H9 (cell line): ENCODE measurements around the gene SDK1. TPM values are rescaled to one million over a fixed set of nuclear protein-coding genes. Genes with fewer than 3 reads are reported as not detected.

Experiments
- DNase-seq: peaks from one replicate; pipeline ENCODE4 v3.0.0-alpha.2; 2017
- H2AFZ ChIP-seq: one replicate; pipeline ENCODE4 v1.6.1; 2013; ENCODE audit warnings: mild to moderate bottlenecking, low read length, control low read depth, moderate library complexity
- H2AK5ac ChIP-seq: 2 replicates; pipeline ENCODE4 v1.6.1; 2013; ENCODE audit warnings: low read length, control low read depth, mixed read lengths; ENCODE audit not compliant: insufficient read length
- H2BK120ac ChIP-seq: one replicate; pipeline ENCODE4 v1.6.1; 2013; ENCODE audit warnings: low read depth, mild to moderate bottlenecking, low read length, control low read depth, inconsistent platforms; ENCODE audit not compliant: poor library complexity, severe bottlenecking
- H2BK12ac ChIP-seq: 2 replicates; pipeline ENCODE4 v1.6.1; 2013; ENCODE audit warnings: low read length, control low read depth, mixed read lengths, low read depth; ENCODE audit not compliant: insufficient read length
- H2BK15ac ChIP-seq: 2 replicates; pipeline ENCODE4 v1.6.1; 2013; ENCODE audit warnings: low read depth, low read length, control low read depth
- H2BK20ac ChIP-seq: one replicate; pipeline ENCODE4 v1.6.1; 2013; ENCODE audit warnings: low read depth, mild to moderate bottlenecking, low read length, control low read depth, inconsistent platforms; ENCODE audit not compliant: poor library complexity, severe bottlenecking
- H2BK5ac ChIP-seq: 2 replicates; pipeline ENCODE4 v1.6.1; 2013; ENCODE audit warnings: low read length, control low read depth, mixed read lengths; ENCODE audit not compliant: insufficient read length
- H3K14ac ChIP-seq: 2 replicates; pipeline ENCODE4 v1.6.1; 2013; ENCODE audit warnings: low read length, control low read depth; ENCODE audit not compliant: insufficient read depth
- H3K18ac ChIP-seq: 2 replicates; pipeline ENCODE4 v1.6.1; 2013; ENCODE audit warnings: low read depth, mild to moderate bottlenecking, mixed read lengths, low read length, control low read depth; ENCODE audit not compliant: insufficient read length
- H3K23ac ChIP-seq: 2 replicates; pipeline ENCODE4 v1.6.1; 2013; ENCODE audit warnings: low read length, control low read depth, mixed read lengths, low read depth; ENCODE audit not compliant: insufficient read length
- H3K23me2 ChIP-seq: 2 replicates; pipeline ENCODE4 v1.6.1; 2013; ENCODE audit warnings: low read depth, mild to moderate bottlenecking, mixed read lengths, low read length, control low read depth; ENCODE audit not compliant: insufficient read length, poor library complexity, severe bottlenecking
- H3K27ac ChIP-seq: 2 replicates; pipeline ENCODE4 v1.5.1; 2013; ENCODE audit warnings: low read length, control low read depth, mixed read lengths, low read depth; ENCODE audit not compliant: insufficient read length
- H3K27me3 ChIP-seq: 2 replicates; pipeline ENCODE4 v1.6.1; 2013; ENCODE audit warnings: low read length, control low read depth, inconsistent platforms; ENCODE audit not compliant: insufficient read depth
- H3K4ac ChIP-seq: 2 replicates; pipeline ENCODE4 v1.6.1; 2013; ENCODE audit warnings: low read depth, mild to moderate bottlenecking, control low read depth, inconsistent platforms, low read length, moderate library complexity
- H3K4me1 ChIP-seq: 2 replicates; pipeline ENCODE4 v1.6.1; 2013; ENCODE audit warnings: low read length, control low read depth, inconsistent platforms; ENCODE audit not compliant: insufficient read depth
- H3K4me2 ChIP-seq: 2 replicates; pipeline ENCODE4 v1.6.1; 2013; ENCODE audit warnings: low read length, control low read depth, mixed read lengths; ENCODE audit not compliant: insufficient read length, insufficient read depth
- H3K56ac ChIP-seq: 2 replicates; pipeline ENCODE4 v1.6.1; 2013; ENCODE audit warnings: low read depth, mild to moderate bottlenecking, mixed read lengths, low read length, control low read depth; ENCODE audit not compliant: insufficient read length
- H3K79me1 ChIP-seq: 2 replicates; pipeline ENCODE4 v1.6.1; 2013; ENCODE audit warnings: low read depth, mild to moderate bottlenecking, moderate library complexity, low read length, control low read depth, inconsistent platforms; ENCODE audit not compliant: insufficient read depth, poor library complexity, severe bottlenecking
- H3K79me2 ChIP-seq: 2 replicates; pipeline ENCODE4 v1.6.1; 2013; ENCODE audit warnings: low read length, control low read depth, inconsistent platforms; ENCODE audit not compliant: insufficient read depth
- H3K9ac ChIP-seq: 2 replicates; pipeline ENCODE4 v1.6.1; 2013; ENCODE audit warnings: low read length, control low read depth, mixed read lengths; ENCODE audit not compliant: insufficient read length; ENCODE audit errors: extremely low read depth
- H3K9me3 ChIP-seq: one replicate; pipeline ENCODE4 v1.6.1; 2013; ENCODE audit warnings: low read depth, low read length, inconsistent platforms; ENCODE audit not compliant: control insufficient read depth
- H3T11ph ChIP-seq: one replicate; pipeline ENCODE4 v1.6.1; 2013; ENCODE audit warnings: mild to moderate bottlenecking, low read length, control low read depth, inconsistent platforms
- H4K20me1 ChIP-seq: one replicate; pipeline ENCODE4 v1.6.1; 2013; ENCODE audit not compliant: control insufficient read depth, insufficient read length, insufficient read depth
- H4K5ac ChIP-seq: 2 replicates; pipeline ENCODE4 v1.6.1; 2013; ENCODE audit warnings: low read depth, mild to moderate bottlenecking, mixed read lengths, low read length, control low read depth; ENCODE audit not compliant: insufficient read length
- H4K8ac ChIP-seq: replicated peaks from 2 replicates; pipeline ENCODE4 v1.6.1; 2013; ENCODE audit warnings: low read length, control low read depth, mixed read lengths, low read depth; ENCODE audit not compliant: insufficient read length
- H4K91ac ChIP-seq: 2 replicates; pipeline ENCODE4 v1.6.1; 2013; ENCODE audit warnings: low read depth, mild to moderate bottlenecking, moderate library complexity, mixed read lengths, low read length, control low read depth; ENCODE audit not compliant: insufficient read length
- H3K27ac Mint-ChIP-seq, 3 experiments: 2 replicates in 2 of 3; 3 replicates in 1 of 3; pipeline ENCODE4 v1.8.0; 2020 to 2021; ENCODE audit warnings: mixed read lengths in 3 of 3, mild to moderate bottlenecking in 1 of 3, moderate library complexity in 1 of 3
- H3K27me3 Mint-ChIP-seq: 2 replicates; pipeline ENCODE4 v1.8.0; 2021; ENCODE audit warnings: low read depth, mild to moderate bottlenecking, moderate library complexity, mixed read lengths
- H3K36me3 Mint-ChIP-seq, 3 experiments: 2 replicates in 2 of 3; 3 replicates in 1 of 3; pipeline ENCODE4 v1.8.0; 2020 to 2021; ENCODE audit warnings: low read depth in 3 of 3, mixed read lengths in 3 of 3; ENCODE audit not compliant: insufficient read depth in 1 of 3
- H3K4me1 Mint-ChIP-seq, 2 experiments: 2 replicates each; pipeline ENCODE4 v1.8.0; 2020; ENCODE audit warnings: mixed read lengths in 2 of 2
- H3K4me3 Mint-ChIP-seq, 2 experiments: 2 replicates in 1 of 2; 3 replicates in 1 of 2; pipeline ENCODE4 v1.8.0; 2020 to 2021; ENCODE audit warnings: mild to moderate bottlenecking in 2 of 2, mixed read lengths in 2 of 2, moderate library complexity in 1 of 2
- H3K9me3 Mint-ChIP-seq, 2 experiments: 2 replicates in 1 of 2; 3 replicates in 1 of 2; pipeline ENCODE4 v1.8.0; 2020; ENCODE audit warnings: mild to moderate bottlenecking in 2 of 2, mixed read lengths in 2 of 2, moderate library complexity in 1 of 2
- WGBS: extraction: QIAGEN DNeasy Blood & Tissue Kit; methylation state at CpG from one replicate; pipeline ENCODE4 v1.1.7; 2013; ENCODE audit warnings: missing lambda C conversion rate, low lambda C conversion rate, mixed read lengths; ENCODE audit not compliant: insufficient read length; ENCODE audit errors: extremely low coverage; 5-methylcytosine and 5-hydroxymethylcytosine counted together
- total RNA-seq: library from RNA; stranded (reverse); gene quantifications from 2 replicates; pipeline ENCODE4 v1.2.1, GENCODE V29; 2021
- TF ChIP-seq, protein P1 (sequence below): fragments of 200-600 bp; sonication (generic); conservative IDR thresholded peaks from 3 replicates; pipeline ENCODE4 v1.8.0; 2021; ENCODE audit warnings: antibody characterized with exemption, mild to moderate bottlenecking

The SDK1 gene
- total RNA-seq, 1 experiment from 2014 or later: 8.7 TPM

DNA sequence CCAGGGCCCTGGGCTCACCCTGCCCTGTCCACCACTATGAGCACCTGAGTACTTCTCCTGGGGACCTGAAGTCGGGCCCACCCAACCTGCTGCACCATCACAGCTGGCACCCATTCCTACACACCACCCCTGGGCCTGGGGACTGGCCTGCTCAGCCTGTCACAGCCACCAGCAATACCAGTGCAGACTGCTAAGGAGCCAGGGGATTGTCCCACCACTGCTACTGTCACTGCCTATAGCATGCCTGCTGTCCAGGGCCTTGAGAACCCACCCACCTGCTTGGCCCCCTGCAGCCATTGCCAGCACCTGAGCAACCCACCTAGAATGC, 756.2 kb downstream of the SDK1 start:
- Histone ChIP-seq H3K4me2 (no peak overlapping the region), H2AFZ (no peak overlapping the region), H2AK5ac (no peak overlapping the region), H3K27ac (no peak overlapping the region), H3K27me3 (no peaks in the 10 kb centered on the region), H2BK15ac (no peak overlapping the region), H3K14ac (no peak overlapping the region), H4K5ac (no peak overlapping the region), H3K18ac (no peak overlapping the region), H2BK120ac (no peak overlapping the region), H2BK12ac (no peak overlapping the region), H3K4ac (no peak overlapping the region), H4K8ac (no peak overlapping the region), H3K9me3 (no peaks in the 10 kb centered on the region), H3K9ac (no peak overlapping the region), H4K91ac (no peak overlapping the region), H3K4me1 (no peaks in the 10 kb centered on the region), H3K23ac (no peak overlapping the region), H3T11ph (no peak overlapping the region), H2BK20ac (no peak overlapping the region), H4K20me1 (no peaks in the 10 kb centered on the region), H2BK5ac (no peak overlapping the region), H3K79me2 (no peaks in the 10 kb centered on the region), H3K56ac (no peak overlapping the region), H3K23me2 (no peaks in the 10 kb centered on the region), H3K79me1 (no peaks in the 10 kb centered on the region)
- H3K27ac Mint-ChIP-seq: peak overlapping the region in 1 of 3 experiments; percentile 83; a peak in 2 of 7 replicates
- 0 out of 4 replicates have a peak, but pooled peaks cover 0 to 3% of the 10 kb centered on the region in 2 experiments for H3K4me1 Mint-ChIP-seq
- peaks cover 2 to 3% of the 10 kb centered on the region in 2 experiments; a peak in 3 of 5 replicates for H3K9me3 Mint-ChIP-seq
- DNase-seq: no peak
- peaks cover 2 to 12% (median 7%) of the 10 kb centered on the region in 3 experiments; a peak in 5 of 7 replicates for H3K36me3 Mint-ChIP-seq
- WGBS: no CpG with 5 or more reads among the region's 1 CpG
- no peak overlapping the region for H3K4me3 Mint-ChIP-seq
- TF ChIP-seq, protein P1, sequence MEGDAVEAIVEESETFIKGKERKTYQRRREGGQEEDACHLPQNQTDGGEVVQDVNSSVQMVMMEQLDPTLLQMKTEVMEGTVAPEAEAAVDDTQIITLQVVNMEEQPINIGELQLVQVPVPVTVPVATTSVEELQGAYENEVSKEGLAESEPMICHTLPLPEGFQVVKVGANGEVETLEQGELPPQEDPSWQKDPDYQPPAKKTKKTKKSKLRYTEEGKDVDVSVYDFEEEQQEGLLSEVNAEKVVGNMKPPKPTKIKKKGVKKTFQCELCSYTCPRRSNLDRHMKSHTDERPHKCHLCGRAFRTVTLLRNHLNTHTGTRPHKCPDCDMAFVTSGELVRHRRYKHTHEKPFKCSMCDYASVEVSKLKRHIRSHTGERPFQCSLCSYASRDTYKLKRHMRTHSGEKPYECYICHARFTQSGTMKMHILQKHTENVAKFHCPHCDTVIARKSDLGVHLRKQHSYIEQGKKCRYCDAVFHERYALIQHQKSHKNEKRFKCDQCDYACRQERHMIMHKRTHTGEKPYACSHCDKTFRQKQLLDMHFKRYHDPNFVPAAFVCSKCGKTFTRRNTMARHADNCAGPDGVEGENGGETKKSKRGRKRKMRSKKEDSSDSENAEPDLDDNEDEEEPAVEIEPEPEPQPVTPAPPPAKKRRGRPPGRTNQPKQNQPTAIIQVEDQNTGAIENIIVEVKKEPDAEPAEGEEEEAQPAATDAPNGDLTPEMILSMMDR: no peak
- no peaks in the 10 kb centered on the region for H3K27me3 Mint-ChIP-seq
